Left ventricle myocardium inferior (tissue), 1 donor: Measurements from ENCODE around the gene TPRA1. TPM values are rescaled to one million over a fixed set of nuclear protein-coding genes. Genes with fewer than 3 reads are reported as not detected.
A peak's percentile ranks its signal among the peaks of the same experiment; 100 is the strongest.

Source experiments
- DNase-seq: peaks from one replicate; pipeline ENCODE4 v3.0.0-alpha.2; 2020
- H3K27ac ChIP-seq: fragments of 200-600 bp; replicated peaks from 2 replicates; pipeline ENCODE4 v1.8.0; 2021
- H3K27me3 ChIP-seq: fragments of 200-600 bp; 2 replicates; pipeline ENCODE4 v1.8.0; 2021; ENCODE audit warnings: low read depth
- H3K36me3 ChIP-seq: fragments of 200-600 bp; 2 replicates; pipeline ENCODE4 v1.8.0; 2021
- H3K4me1 ChIP-seq: fragments of 200-600 bp; 2 replicates; pipeline ENCODE4 v1.8.0; 2021
- H3K4me3 ChIP-seq: fragments of 200-600 bp; 2 replicates; pipeline ENCODE4 v1.8.0; 2021; ENCODE audit warnings: mild to moderate bottlenecking, moderate library complexity
- H3K9me3 ChIP-seq: fragments of 200-600 bp; replicated peaks from 2 replicates; pipeline ENCODE4 v1.8.0; 2021
- intact Hi-C: fragments of 100-400 bp; cut with micrococcal nuclease; formaldehyde crosslinking; loops from one replicate; pipeline ENCODE4 v1.11.0; 2022
- total RNA-seq: library from RNA; stranded (reverse); fragmentation: NEBNext Ultra II Directional; extraction: Animal tissue kit (Norgen Biotek cat#: 25700); gene quantifications from one replicate; pipeline ENCODE4 v1.2.1, GENCODE V29; 2021
- TF ChIP-seq, protein P1 (sequence below): fragments of 200-600 bp; IDR thresholded peaks from 2 replicates; pipeline ENCODE4 v1.8.0; 2021; ENCODE audit warnings: antibody characterized with exemption, mild to moderate bottlenecking, borderline replicate concordance
- donor health status: DM: no; HTN: yes; CAD: no; lungs with severe emphysema.

TPRA1 gene
- total RNA-seq, 1 donor from 2014 or later = 17.4 TPM

DNA sequence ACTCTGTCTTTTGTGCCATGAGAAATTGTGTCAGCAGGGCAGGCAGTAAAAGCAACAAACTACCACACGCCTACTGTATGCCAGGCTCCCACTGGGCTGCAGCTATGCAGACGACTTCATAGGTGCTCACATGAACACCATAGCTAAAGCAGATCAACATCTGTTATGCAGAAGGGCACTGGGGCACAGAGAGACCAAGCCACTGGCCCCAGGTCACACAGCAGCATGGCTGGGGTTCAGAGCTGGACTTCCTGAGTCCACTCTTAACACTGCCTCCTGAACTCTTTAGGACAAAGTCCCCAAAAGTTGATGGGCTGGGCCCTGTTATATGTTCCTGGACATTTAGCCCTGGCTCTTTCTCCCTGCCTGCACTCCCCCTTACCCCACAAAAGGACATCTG is 12.4 kb downstream of the TPRA1 start:
- Histone ChIP-seq H3K27ac (no peak overlapping the region), H3K36me3 (peaks cover 39% of the 10 kb centered on the region), H3K9me3 (no peaks in the 10 kb centered on the region), H3K4me3 (no peak overlapping the region), H3K27me3 (no peaks in the 10 kb centered on the region), H3K4me1 (peaks cover 27% of the 10 kb centered on the region)
- no peak for DNase-seq
- intact Hi-C loops = no loop called here
- TF ChIP-seq, protein P1, sequence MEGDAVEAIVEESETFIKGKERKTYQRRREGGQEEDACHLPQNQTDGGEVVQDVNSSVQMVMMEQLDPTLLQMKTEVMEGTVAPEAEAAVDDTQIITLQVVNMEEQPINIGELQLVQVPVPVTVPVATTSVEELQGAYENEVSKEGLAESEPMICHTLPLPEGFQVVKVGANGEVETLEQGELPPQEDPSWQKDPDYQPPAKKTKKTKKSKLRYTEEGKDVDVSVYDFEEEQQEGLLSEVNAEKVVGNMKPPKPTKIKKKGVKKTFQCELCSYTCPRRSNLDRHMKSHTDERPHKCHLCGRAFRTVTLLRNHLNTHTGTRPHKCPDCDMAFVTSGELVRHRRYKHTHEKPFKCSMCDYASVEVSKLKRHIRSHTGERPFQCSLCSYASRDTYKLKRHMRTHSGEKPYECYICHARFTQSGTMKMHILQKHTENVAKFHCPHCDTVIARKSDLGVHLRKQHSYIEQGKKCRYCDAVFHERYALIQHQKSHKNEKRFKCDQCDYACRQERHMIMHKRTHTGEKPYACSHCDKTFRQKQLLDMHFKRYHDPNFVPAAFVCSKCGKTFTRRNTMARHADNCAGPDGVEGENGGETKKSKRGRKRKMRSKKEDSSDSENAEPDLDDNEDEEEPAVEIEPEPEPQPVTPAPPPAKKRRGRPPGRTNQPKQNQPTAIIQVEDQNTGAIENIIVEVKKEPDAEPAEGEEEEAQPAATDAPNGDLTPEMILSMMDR = no peak

DNA sequence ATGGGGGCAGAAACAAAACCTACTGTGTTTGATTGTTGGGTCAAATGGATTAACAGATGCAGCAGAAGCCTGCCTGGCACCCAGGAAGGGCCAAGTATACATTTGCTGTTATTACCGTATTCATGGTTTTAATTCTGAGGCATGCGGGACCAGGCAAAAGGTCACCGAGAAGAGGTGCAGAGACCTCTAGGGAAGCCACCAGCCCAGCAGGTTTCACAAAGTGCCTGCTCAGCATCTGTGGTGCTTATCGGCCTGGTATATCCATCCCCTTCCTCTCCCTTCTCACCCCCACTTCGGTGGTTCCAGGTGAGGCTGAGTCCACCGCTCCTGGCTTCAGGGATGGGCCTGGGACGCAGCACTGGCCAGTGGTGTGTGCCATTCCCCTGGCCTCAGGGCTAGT is 13.1 kb downstream of the TPRA1 start:
- no peaks in the 10 kb centered on the region for H3K9me3 ChIP-seq
- H3K27me3 ChIP-seq = no peaks in the 10 kb centered on the region
- peaks cover 46% of the 10 kb centered on the region for H3K36me3 ChIP-seq
- no peak overlapping the region for H3K27ac ChIP-seq
- H3K4me3 ChIP-seq = no peak overlapping the region
- TF ChIP-seq, protein P1 = no peak
- H3K4me1 ChIP-seq = peaks cover 31% of the 10 kb centered on the region
- intact Hi-C loops = no loop called here
- no peak for DNase-seq

- Histone ChIP-seq H3K4me1 (peaks cover 20% of the 10 kb centered on the region), H3K4me3 (no peak overlapping the region), H3K27ac (no peak overlapping the region), H3K27me3 (no peaks in the 10 kb centered on the region), H3K9me3 (no peaks in the 10 kb centered on the region), H3K36me3 (peaks cover 58% of the 10 kb centered on the region)
- peak; percentile 79 for DNase-seq
- TF ChIP-seq, protein P1 = peak; percentile 97
- intact Hi-C loops = no loop called here
Observed at GRCh38 chr3:127574880-127575878, 15.4 kb downstream of the TPRA1 start.

- TF ChIP-seq, protein P1 = no peak
- no peak overlapping the region for H3K27ac ChIP-seq
- H3K4me1 ChIP-seq = peaks cover 18% of the 10 kb centered on the region
- no peaks in the 10 kb centered on the region for H3K27me3 ChIP-seq
- H3K36me3 ChIP-seq = peaks cover 54% of the 10 kb centered on the region
- no peaks in the 10 kb centered on the region for H3K9me3 ChIP-seq
- no peak for DNase-seq
- intact Hi-C loops = no loop called here
- H3K4me3 ChIP-seq = no peak overlapping the region
Observed at GRCh38 chr3:127573912-127574311, 16.6 kb downstream of the TPRA1 start.

- intact Hi-C loops = no loop called here
- Histone ChIP-seq H3K4me1 (peaks cover 18% of the 10 kb centered on the region), H3K27me3 (no peaks in the 10 kb centered on the region), H3K9me3 (no peaks in the 10 kb centered on the region), H3K4me3 (no peak overlapping the region), H3K36me3 (peaks cover 54% of the 10 kb centered on the region), H3K27ac (no peak overlapping the region)
- DNase-seq = no peak
- TF ChIP-seq, protein P1 = no peak
Observed at GRCh38 chr3:127573401-127573800, 17.1 kb downstream of the TPRA1 start.
